ENCODE results near the gene PRKG1.

Gene PRKG1

GRCh38 chr10:52105301-52105700 lies 1031.0 kb downstream of the PRKG1 start:
- H3K4me3 ChIP-seq (ENCODE audit: low read depth, low read length): no peak overlapping the region
- TF ChIP-seq CTCF (IDR thresholded peaks at IDR 0.05; ENCODE audit: low read depth, low read length): no peak

- no peak overlapping the region for H3K4me3 ChIP-seq (ENCODE audit: low read depth, low read length)
- TF ChIP-seq CTCF (IDR thresholded peaks at IDR 0.05; ENCODE audit: low read depth, low read length): no peak
Measured at GRCh38 chr10:52106011-52106410, 1031.7 kb downstream of the PRKG1 start.

- no peak overlapping the region for H3K4me3 ChIP-seq (ENCODE audit: low read depth, low read length)
- TF ChIP-seq CTCF (IDR thresholded peaks at IDR 0.05; ENCODE audit: low read depth, low read length): no peak
Measured at GRCh38 chr10:52106899-52107298, 1032.6 kb downstream of the PRKG1 start.

- TF ChIP-seq CTCF (IDR thresholded peaks at IDR 0.05; ENCODE audit: low read depth, low read length): no peak
- H3K4me3 ChIP-seq (ENCODE audit: low read depth, low read length): no peak overlapping the region
Measured at GRCh38 chr10:52108236-52108635, 1033.9 kb downstream of the PRKG1 start.

GRCh38 chr10:52110576-52110975 lies 1036.3 kb downstream of the PRKG1 start:
- TF ChIP-seq CTCF (IDR thresholded peaks at IDR 0.05; ENCODE audit: low read depth, low read length): no peak
- H3K4me3 ChIP-seq (ENCODE audit: low read depth, low read length): no peak overlapping the region

GRCh38 chr10:52111101-52111891 lies 1037.0 kb downstream of the PRKG1 start:
- TF ChIP-seq CTCF (IDR thresholded peaks at IDR 0.05; ENCODE audit: low read depth, low read length): no peak

GRCh38 chr10:52115823-52116222 lies 1041.5 kb downstream of the PRKG1 start:
- TF ChIP-seq CTCF (IDR thresholded peaks at IDR 0.05; ENCODE audit: low read depth, low read length): no peak
- H3K4me3 ChIP-seq (ENCODE audit: low read depth, low read length): no peak overlapping the region

More at GRCh38 chr10:52111101-52111891, 1037.0 kb downstream of the PRKG1 start:
- no peak overlapping the region for H3K4me3 ChIP-seq (ENCODE audit: low read depth, low read length)
